Hematopoietic multipotent progenitor cell (in vitro differentiated cells): ENCODE measurements around the gene ABCG4. TPM values are rescaled to one million over a fixed set of nuclear protein-coding genes. Genes with fewer than 3 reads are reported as not detected.
"Not testable (repeated sequence)": the region's sequence is repeated elsewhere in the genome, so short reads cannot be mapped to it uniquely, and the experiment has no call there.

ENCODE experiments used
- DNase-seq, 3 donors: peaks; one replicate each; pipeline ENCODE4 v3.0.0-alpha.2; 2011 to 2015; ENCODE audit warnings: low read depth in 2 of 3, low spot score in 2 of 3
- total RNA-seq: library from RNA; depleted of rRNA; stranded (reverse); fragments of >200 nt; gene quantifications from one replicate; pipeline ENCODE4 v1.2.3, GENCODE V29; 2012

The ABCG4 gene
- total RNA-seq, 1 donor = under 0.01 TPM

- no peak for DNase-seq
These were observed 32.2 kb downstream of the ABCG4 start for GRCh38 chr11:119180729-119181676.

GRCh38 chr11:119181677-119182412 lies 33.0 kb downstream of the ABCG4 start:
- DNase-seq = no peak

GRCh38 chr11:119184399-119184798 lies 35.5 kb downstream of the ABCG4 start:
- not testable (repeated sequence) for DNase-seq

GRCh38 chr11:119185981-119186634 lies 37.3 kb downstream of the ABCG4 start:
- no peak for DNase-seq

GRCh38 chr11:119187123-119187892 lies 38.5 kb downstream of the ABCG4 start:
- no peak for DNase-seq

- no peak for DNase-seq
These were observed 39.2 kb downstream of the ABCG4 start for GRCh38 chr11:119188067-119188466.

- DNase-seq = no peak
These were observed 40.0 kb downstream of the ABCG4 start for GRCh38 chr11:119188887-119189286.

GRCh38 chr11:119189393-119189792 lies 40.5 kb downstream of the ABCG4 start:
- DNase-seq = no peak

GRCh38 chr11:119190531-119190930 lies 41.7 kb downstream of the ABCG4 start:
- no peak for DNase-seq

GRCh38 chr11:119191265-119191664 lies 42.4 kb downstream of the ABCG4 start:
- DNase-seq = not testable (repeated sequence)

- no peak for DNase-seq
These were observed 43.3 kb downstream of the ABCG4 start for GRCh38 chr11:119192111-119192510.

- no peak for DNase-seq
These were observed 44.1 kb downstream of the ABCG4 start for GRCh38 chr11:119193001-119193400.

GRCh38 chr11:119193626-119194025 lies 44.8 kb downstream of the ABCG4 start:
- no peak for DNase-seq

GRCh38 chr11:119194811-119195440 lies 46.1 kb downstream of the ABCG4 start:
- DNase-seq = no peak

GRCh38 chr11:119195680-119196079 lies 46.8 kb downstream of the ABCG4 start:
- no peak for DNase-seq

- peak; percentile 49 to 95 (median 85) for DNase-seq
These were observed 48.1 kb downstream of the ABCG4 start for GRCh38 chr11:119196833-119197483.

GRCh38 chr11:119198925-119199324 lies 50.1 kb downstream of the ABCG4 start:
- no peak for DNase-seq

- not testable (repeated sequence) for DNase-seq
These were observed 52.4 kb downstream of the ABCG4 start for GRCh38 chr11:119201236-119201635.

- DNase-seq = no peak
These were observed 53.7 kb downstream of the ABCG4 start for GRCh38 chr11:119202554-119202953.
